Stimulated activated effector memory CD8-positive, alpha-beta T cell treated with anti-CD3 and anti-CD28 coated beads, Interleukin-12 subunit alpha, Interleukin-12 subunit beta, amount 100 ng/mL, for 72 hours (primary cell): ENCODE results near the gene VIL1.

Experiments used
- ATAC-seq: fragments of 150-1000 bp; cut with Tn5 transposase; 2 replicates; pipeline ENCODE4 v1.10.0; 2021
- DNase-seq, 2 donors: peaks; one replicate each; pipeline ENCODE4 v3.0.0; 2021 to 2022; ENCODE audit warnings: low spot score in 2 of 2
- H3K27ac Mint-ChIP-seq: one replicate; pipeline ENCODE4 v1.8.0; 2022; ENCODE audit warnings: mild to moderate bottlenecking, mixed read lengths
- H3K36me3 Mint-ChIP-seq: one replicate; pipeline ENCODE4 v1.8.0; 2022; ENCODE audit warnings: mild to moderate bottlenecking, mixed read lengths
- H3K4me1 Mint-ChIP-seq: one replicate; pipeline ENCODE4 v1.8.0; 2022; ENCODE audit warnings: mixed read lengths
- H3K4me3 Mint-ChIP-seq: one replicate; pipeline ENCODE4 v1.8.0; 2022; ENCODE audit warnings: mild to moderate bottlenecking, mixed read lengths
- H3K9me3 Mint-ChIP-seq: one replicate; pipeline ENCODE4 v1.8.0; 2022; ENCODE audit warnings: mixed read lengths

The VIL1 gene

GRCh38 chr2:218419630-218420216, 800 bp downstream of the VIL1 start:
- Mint-ChIP-seq H3K4me1 (peaks cover 8% of the 10 kb centered on the region), H3K27ac (no peak overlapping the region), H3K4me3 (no peak overlapping the region), H3K36me3 (no peaks in the 10 kb centered on the region), H3K9me3 (no peaks in the 10 kb centered on the region)
- ATAC-seq (no peak), DNase-seq (no peak)

DNA sequence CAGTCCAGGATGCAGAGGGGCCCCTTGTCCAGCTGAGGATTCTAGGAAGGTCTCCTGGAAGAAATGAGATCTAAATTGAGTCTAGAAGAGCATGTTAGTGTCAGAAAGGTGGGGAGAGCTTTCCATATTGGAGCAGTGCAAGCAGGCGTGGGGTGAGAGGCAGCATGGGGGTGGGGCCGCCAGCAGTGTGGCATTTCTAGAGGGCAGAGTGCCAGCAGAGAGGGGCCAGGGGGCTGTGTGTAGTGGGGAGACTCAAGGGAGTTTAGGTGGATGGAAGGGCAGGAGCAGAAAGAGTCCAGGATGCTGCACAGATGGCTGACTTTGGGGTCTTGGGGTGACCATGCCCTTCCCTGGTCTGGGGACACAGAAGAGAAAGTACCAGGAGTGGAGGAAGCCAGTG, 2.1 kb downstream of the VIL1 start:
- no peak for DNase-seq
- no peak for ATAC-seq
- H3K4me3 Mint-ChIP-seq: no peak overlapping the region
- H3K27ac Mint-ChIP-seq: no peak overlapping the region
- peaks cover 8% of the 10 kb centered on the region for H3K4me1 Mint-ChIP-seq
- no peaks in the 10 kb centered on the region for H3K36me3 Mint-ChIP-seq
- H3K9me3 Mint-ChIP-seq: no peaks in the 10 kb centered on the region

GRCh38 chr2:218422403-218423086, 3.6 kb downstream of the VIL1 start:
- no peaks in the 10 kb centered on the region for H3K9me3 Mint-ChIP-seq
- H3K4me1 Mint-ChIP-seq: peaks cover 8% of the 10 kb centered on the region
- ATAC-seq (no peak), DNase-seq (no peak)
- no peak overlapping the region for H3K4me3 Mint-ChIP-seq
- no peaks in the 10 kb centered on the region for H3K36me3 Mint-ChIP-seq
- H3K27ac Mint-ChIP-seq: peak overlapping the region; percentile 26

GRCh38 chr2:218423584-218423983, 4.7 kb downstream of the VIL1 start:
- H3K4me3 Mint-ChIP-seq: no peak overlapping the region
- ATAC-seq (no peak), DNase-seq (no peak)
- peaks cover 8% of the 10 kb centered on the region for H3K4me1 Mint-ChIP-seq
- no peaks in the 10 kb centered on the region for H3K9me3 Mint-ChIP-seq
- peak overlapping the region; percentile 26 for H3K27ac Mint-ChIP-seq
- no peaks in the 10 kb centered on the region for H3K36me3 Mint-ChIP-seq

DNA sequence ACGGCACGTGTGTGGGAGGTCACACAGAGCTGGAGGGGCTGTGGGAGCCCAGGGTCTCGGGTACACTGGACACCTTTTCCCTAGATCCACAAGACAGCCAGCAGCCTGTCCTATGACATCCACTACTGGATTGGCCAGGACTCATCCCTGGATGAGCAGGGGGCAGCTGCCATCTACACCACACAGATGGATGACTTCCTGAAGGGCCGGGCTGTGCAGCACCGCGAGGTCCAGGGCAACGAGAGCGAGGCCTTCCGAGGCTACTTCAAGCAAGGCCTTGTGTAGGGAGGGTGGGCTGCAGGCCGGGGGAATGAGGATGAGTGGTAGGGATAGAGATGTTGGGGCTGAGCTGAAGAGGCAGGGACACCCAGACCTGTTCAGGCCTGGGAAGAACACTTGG, 6.6 kb downstream of the VIL1 start:
- peak overlapping the region; percentile 29 for H3K27ac Mint-ChIP-seq
- H3K4me1 Mint-ChIP-seq: peaks cover 8% of the 10 kb centered on the region
- DNase-seq (no peak), ATAC-seq (no peak)
- H3K9me3 Mint-ChIP-seq: no peaks in the 10 kb centered on the region
- H3K36me3 Mint-ChIP-seq: no peaks in the 10 kb centered on the region
- H3K4me3 Mint-ChIP-seq: no peak overlapping the region

DNA sequence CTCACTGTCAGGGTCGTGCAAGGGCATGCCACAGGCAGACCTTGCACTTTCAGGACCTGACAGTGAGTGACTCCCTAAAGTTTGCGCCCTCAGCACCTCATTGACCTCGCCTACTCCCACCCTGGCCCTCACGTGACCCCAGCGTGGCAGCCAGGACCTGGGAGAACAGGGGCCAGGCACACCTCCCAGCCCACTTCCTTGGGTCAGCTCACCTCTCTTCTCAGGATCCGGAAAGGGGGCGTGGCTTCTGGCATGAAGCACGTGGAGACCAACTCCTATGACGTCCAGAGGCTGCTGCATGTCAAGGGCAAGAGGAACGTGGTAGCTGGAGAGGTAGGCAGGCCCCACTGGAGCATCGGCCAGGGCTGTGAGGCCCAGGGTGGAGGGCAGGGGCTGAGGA, 8.8 kb downstream of the VIL1 start:
- Mint-ChIP-seq H3K9me3 (no peaks in the 10 kb centered on the region), H3K4me1 (no peaks in the 10 kb centered on the region), H3K36me3 (no peaks in the 10 kb centered on the region), H3K27ac (peak overlapping the region; percentile 38), H3K4me3 (no peak overlapping the region)
- no peak for ATAC-seq
- no peak for DNase-seq

- no peaks in the 10 kb centered on the region for H3K9me3 Mint-ChIP-seq
- ATAC-seq: no peak
- H3K4me3 Mint-ChIP-seq: no peak overlapping the region
- H3K27ac Mint-ChIP-seq: no peak overlapping the region
- H3K4me1 Mint-ChIP-seq: no peaks in the 10 kb centered on the region
- DNase-seq: no peak
- H3K36me3 Mint-ChIP-seq: no peaks in the 10 kb centered on the region
Observed at GRCh38 chr2:218428846-218429558, 10.1 kb downstream of the VIL1 start.

DNA sequence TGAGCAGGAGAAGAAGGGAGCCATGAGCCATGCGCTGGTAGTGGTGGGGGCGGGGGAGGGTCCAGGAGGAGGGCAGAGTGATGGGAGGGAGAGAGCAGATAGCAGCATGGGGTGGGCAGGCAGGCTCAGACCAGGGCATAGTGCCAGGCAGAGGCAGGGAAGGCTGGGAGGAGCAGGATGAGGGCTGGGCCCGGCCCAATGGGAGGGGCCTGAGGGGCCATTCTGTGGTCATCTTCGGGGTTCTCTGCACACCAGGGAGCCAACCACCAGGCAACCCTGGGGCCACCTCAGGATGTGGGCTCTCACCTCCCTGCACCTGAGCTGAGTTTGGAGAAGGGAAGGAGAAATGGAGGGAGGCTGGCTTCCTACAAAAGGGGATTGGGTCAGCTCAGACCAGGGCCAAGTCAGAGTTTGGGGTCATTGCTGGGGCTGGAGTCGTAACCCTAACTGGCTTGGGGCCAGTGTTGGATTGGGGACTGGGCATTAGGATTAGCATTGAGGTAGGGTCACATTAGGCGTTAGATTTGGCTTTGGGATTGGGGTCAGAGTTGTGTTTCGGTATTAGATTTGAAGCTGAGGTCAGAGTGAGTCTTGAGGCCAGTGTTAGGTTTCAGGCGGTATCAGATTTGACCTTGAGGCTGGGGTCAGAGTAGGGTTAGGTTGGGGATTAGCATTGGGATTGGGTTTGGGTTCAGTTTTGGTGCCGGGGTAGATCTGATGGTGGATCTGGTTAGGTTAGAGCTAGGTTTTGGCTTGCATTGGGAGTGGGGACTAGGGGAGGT, 11.2 kb downstream of the VIL1 start:
- Mint-ChIP-seq H3K27ac (peak overlapping the region; percentile 29), H3K9me3 (no peaks in the 10 kb centered on the region), H3K4me3 (no peak overlapping the region), H3K4me1 (no peaks in the 10 kb centered on the region), H3K36me3 (no peaks in the 10 kb centered on the region)
- ATAC-seq (no peak), DNase-seq (no peak)

DNA sequence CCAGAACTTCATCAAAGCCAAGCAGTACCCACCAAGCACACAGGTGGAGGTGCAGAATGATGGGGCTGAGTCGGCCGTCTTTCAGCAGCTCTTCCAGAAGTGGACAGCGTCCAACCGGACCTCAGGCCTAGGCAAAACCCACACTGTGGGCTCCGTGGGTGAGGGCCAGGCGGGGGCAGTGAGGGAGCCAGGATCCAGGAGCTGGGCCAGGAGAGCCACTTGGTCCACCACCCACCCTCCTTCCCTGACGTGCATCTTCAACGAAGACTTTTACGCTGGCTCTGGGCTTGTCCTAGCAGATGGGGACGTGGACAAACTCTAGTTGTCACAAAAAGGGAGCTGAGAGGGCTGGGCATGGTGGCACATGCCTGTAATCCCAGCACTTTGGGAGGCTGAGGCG, 11.8 kb downstream of the VIL1 start:
- H3K4me3 Mint-ChIP-seq: no peak overlapping the region
- no peak for DNase-seq
- peak overlapping the region; percentile 29 for H3K27ac Mint-ChIP-seq
- H3K4me1 Mint-ChIP-seq: no peaks in the 10 kb centered on the region
- ATAC-seq: no peak
- no peaks in the 10 kb centered on the region for H3K36me3 Mint-ChIP-seq
- no peaks in the 10 kb centered on the region for H3K9me3 Mint-ChIP-seq

DNA sequence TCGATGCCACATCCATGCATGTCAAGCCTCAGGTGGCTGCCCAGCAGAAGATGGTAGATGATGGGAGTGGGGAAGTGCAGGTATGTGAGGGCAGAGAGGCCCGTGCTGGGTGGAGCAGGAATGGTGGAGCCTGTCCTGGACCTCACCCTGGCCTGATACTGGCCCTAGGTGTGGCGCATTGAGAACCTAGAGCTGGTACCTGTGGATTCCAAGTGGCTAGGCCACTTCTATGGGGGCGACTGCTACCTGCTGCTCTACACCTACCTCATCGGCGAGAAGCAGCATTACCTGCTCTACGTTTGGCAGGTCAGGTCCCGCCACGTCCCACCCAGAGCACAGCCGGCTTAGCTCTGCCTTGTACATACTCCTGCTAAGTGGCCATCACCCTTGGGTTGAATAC, 13.0 kb downstream of the VIL1 start:
- no peak for DNase-seq
- Mint-ChIP-seq H3K27ac (no peak overlapping the region), H3K4me1 (no peaks in the 10 kb centered on the region), H3K36me3 (peaks cover 5% of the 10 kb centered on the region), H3K4me3 (no peak overlapping the region), H3K9me3 (no peaks in the 10 kb centered on the region)
- no peak for ATAC-seq

DNA sequence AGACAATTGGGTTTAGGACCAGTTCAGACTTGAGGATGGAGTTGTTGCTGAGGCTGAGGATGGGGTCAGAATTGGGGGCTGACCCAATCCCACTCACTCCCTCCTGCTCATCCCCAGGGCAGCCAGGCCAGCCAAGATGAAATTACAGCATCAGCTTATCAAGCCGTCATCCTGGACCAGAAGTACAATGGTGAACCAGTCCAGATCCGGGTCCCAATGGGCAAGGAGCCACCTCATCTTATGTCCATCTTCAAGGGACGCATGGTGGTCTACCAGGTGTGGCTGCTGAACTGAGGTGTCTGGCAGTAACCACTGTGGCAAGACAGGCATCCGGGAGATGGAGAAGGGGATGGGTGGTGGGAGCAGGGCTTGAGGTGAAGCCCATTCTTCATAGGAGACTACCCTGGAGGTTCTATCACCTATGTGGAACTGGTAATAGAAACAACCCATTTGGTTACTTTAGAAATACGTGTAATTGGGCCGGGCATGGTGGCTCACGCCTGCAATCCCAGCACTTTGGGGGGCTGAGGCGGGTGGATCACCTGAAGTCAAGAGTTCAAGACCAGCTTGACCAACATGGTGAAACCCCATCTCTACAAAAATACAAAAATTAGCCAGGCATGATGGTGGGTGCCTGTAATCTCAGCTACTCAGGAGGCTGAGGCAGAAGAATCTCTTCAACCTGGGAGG, 13.9 kb downstream of the VIL1 start:
- Mint-ChIP-seq H3K4me3 (no peak overlapping the region), H3K9me3 (no peaks in the 10 kb centered on the region), H3K4me1 (no peaks in the 10 kb centered on the region), H3K27ac (no peak overlapping the region), H3K36me3 (peaks cover 5% of the 10 kb centered on the region)
- DNase-seq: no peak
- no peak for ATAC-seq

GRCh38 chr2:218434456-218434855, 15.5 kb downstream of the VIL1 start:
- Mint-ChIP-seq H3K9me3 (no peaks in the 10 kb centered on the region), H3K27ac (no peak overlapping the region), H3K36me3 (peaks cover 5% of the 10 kb centered on the region), H3K4me3 (no peak overlapping the region), H3K4me1 (peaks cover 6% of the 10 kb centered on the region)
- no peak for DNase-seq
- no peak for ATAC-seq

DNA sequence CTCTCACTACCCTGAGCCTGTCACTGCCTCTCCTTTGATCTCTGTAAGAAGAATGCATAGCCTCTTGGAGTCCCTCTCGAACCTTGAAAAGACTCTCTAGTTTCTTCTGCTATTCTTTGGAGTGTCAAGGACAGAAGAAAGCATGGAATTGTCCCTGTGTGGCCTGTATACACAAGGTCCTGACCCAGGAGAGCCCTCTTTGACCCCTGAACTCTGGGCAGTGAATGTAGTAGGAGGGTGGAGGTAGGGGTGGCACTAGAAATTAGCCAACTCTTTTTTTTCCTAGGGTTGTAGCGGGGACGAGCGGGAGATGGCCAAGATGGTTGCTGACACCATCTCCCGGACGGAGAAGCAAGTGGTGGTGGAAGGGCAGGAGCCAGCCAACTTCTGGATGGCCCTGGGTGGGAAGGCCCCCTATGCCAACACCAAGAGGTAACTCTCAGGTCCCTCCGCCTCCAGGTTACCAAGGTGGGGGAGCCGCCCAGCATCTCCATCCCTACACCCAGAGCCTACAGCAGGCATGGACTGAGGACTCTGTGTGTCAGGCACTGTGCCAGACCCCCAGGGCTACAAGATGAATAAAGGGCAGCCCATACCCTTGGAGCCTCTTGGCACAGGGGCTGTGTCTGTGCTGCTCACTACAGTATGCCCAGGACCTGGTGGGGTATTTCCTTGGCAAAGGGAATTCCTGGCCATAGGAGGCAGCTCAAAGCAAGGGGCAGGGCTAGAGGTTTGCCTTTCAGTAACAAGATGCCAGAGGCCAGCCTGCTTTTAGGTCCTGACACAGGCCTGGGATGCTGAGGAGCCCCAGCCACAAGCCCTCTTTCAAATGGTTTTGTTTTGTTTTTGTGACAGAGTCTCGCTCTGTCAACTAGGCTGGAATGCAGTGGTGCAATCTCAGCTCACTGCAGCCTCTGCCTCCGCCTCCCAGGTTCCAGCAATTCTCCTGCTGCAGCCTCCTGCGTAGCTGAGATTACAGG, 16.4 kb downstream of the VIL1 start:
- Mint-ChIP-seq H3K27ac (no peak overlapping the region), H3K4me1 (peaks cover 6% of the 10 kb centered on the region), H3K9me3 (no peaks in the 10 kb centered on the region), H3K36me3 (peaks cover 5% of the 10 kb centered on the region), H3K4me3 (no peak overlapping the region)
- ATAC-seq: peak; percentile 14
- DNase-seq: no peak

- no peak overlapping the region for H3K27ac Mint-ChIP-seq
- peaks cover 10% of the 10 kb centered on the region for H3K4me1 Mint-ChIP-seq
- no peak for DNase-seq
- ATAC-seq: no peak
- H3K4me3 Mint-ChIP-seq: no peak overlapping the region
- no peaks in the 10 kb centered on the region for H3K9me3 Mint-ChIP-seq
- peaks cover 5% of the 10 kb centered on the region for H3K36me3 Mint-ChIP-seq
Observed at GRCh38 chr2:218436992-218437391, 18.1 kb downstream of the VIL1 start.
